Smooth muscle cell (in vitro differentiated cells): ENCODE measurements around the gene LETM1. TPM values are rescaled to one million over a fixed set of nuclear protein-coding genes. Genes with fewer than 3 reads are reported as not detected.

Experiments used
- DNase-seq: peaks from one replicate; lab custom pipeline; 2025; ENCODE audit not compliant: unreplicated experiment; lab: John Stamatoyannopoulos, UW
- H2AFZ ChIP-seq: fragments of 200-600 bp; sonication (generic); 2 replicates; pipeline ENCODE4 v1.6.0; 2016; ENCODE audit warnings: antibody characterized with exemption, low read depth, mild to moderate bottlenecking
- H3F3A ChIP-seq: fragments of 200-600 bp; sonication (generic); 2 replicates; pipeline ENCODE4 v1.6.0; 2017; ENCODE audit warnings: antibody characterized with exemption, low read depth
- H3K27ac ChIP-seq: fragments of 200-600 bp; sonication (generic); 2 replicates; pipeline ENCODE4 v1.5.1; 2016; ENCODE audit warnings: low read depth, mild to moderate bottlenecking
- H3K27me3 ChIP-seq: fragments of 200-600 bp; sonication (generic); 2 replicates; pipeline ENCODE4 v1.6.1; 2016; ENCODE audit warnings: low read depth, mild to moderate bottlenecking
- H3K36me3 ChIP-seq: fragments of 200-600 bp; sonication (generic); 2 replicates; pipeline ENCODE4 v1.5.1; 2016; ENCODE audit warnings: low read depth
- H3K4me1 ChIP-seq: fragments of 200-600 bp; sonication (generic); 2 replicates; pipeline ENCODE4 v1.5.1; 2016; ENCODE audit warnings: low read depth
- H3K4me2 ChIP-seq: fragments of 200-600 bp; sonication (generic); 2 replicates; pipeline ENCODE4 v1.6.0; 2016; ENCODE audit warnings: mild to moderate bottlenecking
- H3K4me3 ChIP-seq: fragments of 200-600 bp; sonication (generic); 2 replicates; pipeline ENCODE4 v1.5.1; 2016; ENCODE audit warnings: mild to moderate bottlenecking
- H3K79me2 ChIP-seq: fragments of 200-600 bp; sonication (generic); 2 replicates; pipeline ENCODE4 v1.6.0; 2016; ENCODE audit warnings: low read depth, mild to moderate bottlenecking
- H3K9ac ChIP-seq: fragments of 200-600 bp; sonication (generic); 2 replicates; pipeline ENCODE4 v1.6.0; 2016; ENCODE audit warnings: low read depth
- H3K9me3 ChIP-seq: fragments of 200-600 bp; sonication (generic); replicated peaks from 2 replicates; pipeline ENCODE4 v1.5.1; 2016; ENCODE audit warnings: low read depth
- H4K20me1 ChIP-seq: fragments of 200-600 bp; sonication (generic); 2 replicates; pipeline ENCODE4 v1.6.0; 2016; ENCODE audit warnings: low read depth
- CTCF ChIP-seq: fragments of 200-600 bp; sonication (generic); IDR thresholded peaks from 2 replicates; pipeline ENCODE4 v1.5.1; 2017; ENCODE audit warnings: borderline replicate concordance, mild to moderate bottlenecking, antibody characterized with exemption; ENCODE audit not compliant: insufficient read depth, poor library complexity, severe bottlenecking
- WGBS: methylation state at CpG from one replicate; pipeline ENCODE4 v1.1.7; 2016; ENCODE audit warnings: low lambda C conversion rate; 5-methylcytosine and 5-hydroxymethylcytosine counted together
- polyA plus RNA-seq: library from polyadenylated mRNA; unstranded; fragments of >200 nt; fragmentation: Nextera tagmentation; extraction: Ambion mirVana; gene quantifications from 2 replicates; pipeline ENCODE4 v1.2.1, GENCODE V29; 2016
- total RNA-seq: library from RNA; depleted of rRNA; stranded (reverse); fragments of >200 nt; gene quantifications from 2 replicates; pipeline ENCODE4 v1.2.3, GENCODE V29; 2014

The LETM1 gene
- total and polyA plus RNA-seq, 2 experiments from 2014 or later = 15.3 to 17.1 TPM

GRCh38 chr4:1787411-1788077 is 68.4 kb downstream of the LETM1 start:
- TF ChIP-seq CTCF = no peak
- Histone ChIP-seq H3K4me3 (no peak overlapping the region), H3K27me3 (no peaks in the 10 kb centered on the region), H2AFZ (no peak overlapping the region), H3F3A (no peaks in the 10 kb centered on the region), H3K9ac (no peak overlapping the region), H3K36me3 (no peaks in the 10 kb centered on the region), H4K20me1 (no peaks in the 10 kb centered on the region), H3K27ac (no peak overlapping the region), H3K4me1 (peaks cover 4% of the 10 kb centered on the region), H3K9me3 (no peaks in the 10 kb centered on the region), H3K4me2 (no peak overlapping the region), H3K79me2 (no peaks in the 10 kb centered on the region)
- no peak for DNase-seq
- 67% methylated on average over 25 of the region's 25 CpGs for WGBS

- Histone ChIP-seq H3K9ac (no peak overlapping the region), H3F3A (no peaks in the 10 kb centered on the region), H3K27me3 (no peaks in the 10 kb centered on the region), H2AFZ (no peak overlapping the region), H3K27ac (no peak overlapping the region), H3K4me1 (peaks cover 4% of the 10 kb centered on the region), H3K79me2 (no peaks in the 10 kb centered on the region), H3K4me3 (no peak overlapping the region), H4K20me1 (no peaks in the 10 kb centered on the region), H3K36me3 (no peaks in the 10 kb centered on the region), H3K4me2 (no peak overlapping the region), H3K9me3 (no peaks in the 10 kb centered on the region)
- DNase-seq = no peak
- 93% methylated on average over 27 of the region's 34 CpGs for WGBS
- no peak for TF ChIP-seq CTCF
These were observed 69.2 kb downstream of the LETM1 start for GRCh38 chr4:1786544-1787362.

GRCh38 chr4:1785592-1785991 is 70.4 kb downstream of the LETM1 start:
- Histone ChIP-seq H3K4me2 (no peak overlapping the region), H3K27me3 (no peaks in the 10 kb centered on the region), H3K4me1 (peaks cover 4% of the 10 kb centered on the region), H3K9ac (no peak overlapping the region), H3F3A (no peaks in the 10 kb centered on the region), H3K36me3 (no peaks in the 10 kb centered on the region), H3K9me3 (no peaks in the 10 kb centered on the region), H3K4me3 (no peak overlapping the region), H3K27ac (no peak overlapping the region), H4K20me1 (no peaks in the 10 kb centered on the region), H3K79me2 (no peaks in the 10 kb centered on the region), H2AFZ (peak overlapping the region; percentile 49)
- no peak for DNase-seq
- no peak for TF ChIP-seq CTCF
- 87% methylated on average over 11 of the region's 11 CpGs for WGBS
